ENCODE data around the gene RARB.

GRCh38 chr3:25458420-25458814, 30.4 kb downstream of the RARB start:
- TF ChIP-seq, protein P1, sequence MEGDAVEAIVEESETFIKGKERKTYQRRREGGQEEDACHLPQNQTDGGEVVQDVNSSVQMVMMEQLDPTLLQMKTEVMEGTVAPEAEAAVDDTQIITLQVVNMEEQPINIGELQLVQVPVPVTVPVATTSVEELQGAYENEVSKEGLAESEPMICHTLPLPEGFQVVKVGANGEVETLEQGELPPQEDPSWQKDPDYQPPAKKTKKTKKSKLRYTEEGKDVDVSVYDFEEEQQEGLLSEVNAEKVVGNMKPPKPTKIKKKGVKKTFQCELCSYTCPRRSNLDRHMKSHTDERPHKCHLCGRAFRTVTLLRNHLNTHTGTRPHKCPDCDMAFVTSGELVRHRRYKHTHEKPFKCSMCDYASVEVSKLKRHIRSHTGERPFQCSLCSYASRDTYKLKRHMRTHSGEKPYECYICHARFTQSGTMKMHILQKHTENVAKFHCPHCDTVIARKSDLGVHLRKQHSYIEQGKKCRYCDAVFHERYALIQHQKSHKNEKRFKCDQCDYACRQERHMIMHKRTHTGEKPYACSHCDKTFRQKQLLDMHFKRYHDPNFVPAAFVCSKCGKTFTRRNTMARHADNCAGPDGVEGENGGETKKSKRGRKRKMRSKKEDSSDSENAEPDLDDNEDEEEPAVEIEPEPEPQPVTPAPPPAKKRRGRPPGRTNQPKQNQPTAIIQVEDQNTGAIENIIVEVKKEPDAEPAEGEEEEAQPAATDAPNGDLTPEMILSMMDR (IDR thresholded peaks at IDR 0.05) = no peak
- TF ChIP-seq POLR2A (IDR thresholded peaks at IDR 0.05) (no peak), EP300 (IDR thresholded peaks at IDR 0.05) (no peak)
